ENCODE results near the gene PACS1.

Gene PACS1

DNA sequence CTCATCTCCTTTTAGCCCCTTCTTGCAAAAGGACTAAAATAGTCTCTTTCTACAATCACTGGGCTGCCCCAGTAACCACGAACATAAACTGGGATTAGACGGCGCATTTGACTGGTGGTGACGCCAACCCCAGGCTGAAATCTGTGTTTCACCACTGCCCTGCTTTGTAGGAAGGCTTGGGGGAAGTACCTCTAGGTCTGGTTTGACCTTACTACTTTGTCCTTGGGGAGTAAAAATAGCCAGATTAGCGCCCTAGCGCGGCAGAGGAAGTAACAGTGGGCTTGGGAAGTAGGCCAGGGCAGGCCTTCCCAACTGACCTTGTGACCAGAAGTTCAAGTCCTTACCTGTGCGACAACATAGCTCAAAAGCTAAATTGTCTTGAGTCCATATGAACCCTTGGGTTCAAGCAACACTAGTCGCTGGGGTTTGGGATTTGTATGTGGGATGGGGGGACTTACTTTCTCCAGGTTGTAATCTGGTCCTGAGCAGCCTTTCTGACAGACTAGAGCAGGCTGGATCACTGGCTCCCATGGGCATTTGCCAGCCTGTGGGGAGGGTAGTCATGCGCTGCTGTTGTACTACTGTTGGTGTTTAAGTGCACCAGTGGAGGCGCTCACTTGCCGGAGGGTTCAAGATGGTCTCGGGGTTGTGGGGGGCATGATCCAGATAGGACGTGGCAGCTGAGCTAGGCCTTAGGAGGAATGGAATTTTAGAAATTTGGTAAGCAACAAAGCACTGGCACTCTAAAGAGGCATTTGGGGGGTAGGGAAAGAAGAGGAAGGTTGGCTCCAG lies 953 bp upstream of the PACS1 start:
- peaks cover 54% of the 10 kb centered on the region for H3K79me2 ChIP-seq (ENCODE audit: control insufficient read depth, low read length)
- H4K20me1 ChIP-seq (ENCODE audit: control insufficient read depth, insufficient read depth, low read depth, low read length): 0 out of 2 replicates have a peak, but pooled peaks cover 5% of the 10 kb centered on the region
- peaks cover 60% of the 10 kb centered on the region for H3K4me1 ChIP-seq (ENCODE audit: control insufficient read depth, low read length)

DNA sequence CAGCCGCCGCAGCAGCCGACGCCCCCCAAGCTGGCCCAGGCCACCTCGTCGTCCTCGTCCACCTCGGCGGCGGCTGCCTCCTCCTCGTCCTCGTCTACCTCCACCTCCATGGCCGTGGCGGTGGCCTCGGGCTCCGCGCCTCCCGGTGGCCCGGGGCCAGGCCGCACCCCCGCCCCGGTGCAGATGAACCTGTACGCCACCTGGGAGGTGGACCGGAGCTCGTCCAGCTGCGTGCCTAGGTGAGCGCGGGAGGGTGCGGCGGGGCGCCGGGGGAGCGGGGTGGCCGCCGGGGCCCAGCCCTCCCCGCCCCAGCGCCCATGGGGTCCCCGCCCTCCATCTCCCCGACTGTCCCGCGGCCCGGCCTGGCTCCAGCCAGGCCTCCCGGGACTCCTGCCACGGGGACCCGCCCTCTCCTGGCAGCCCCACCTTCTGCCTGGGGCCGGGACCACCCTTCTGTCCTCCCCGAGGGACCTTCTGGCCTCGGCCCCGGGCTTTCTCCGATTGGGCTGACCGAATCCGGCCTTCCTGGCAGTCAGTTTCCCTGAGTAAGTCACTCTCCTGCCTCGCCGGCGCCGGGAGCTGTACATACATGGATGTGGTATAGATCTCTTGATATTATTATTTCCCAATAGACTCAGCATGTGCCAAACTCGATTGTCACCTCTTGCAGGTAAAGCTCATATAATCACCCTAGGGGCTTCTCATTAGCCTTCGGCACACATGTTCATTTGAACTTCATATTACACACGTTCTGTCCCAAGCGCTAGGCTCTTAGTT lies 720 bp downstream of the PACS1 start:
- peak overlapping the region; percentile 45 for H3K27ac ChIP-seq (ENCODE audit: low read depth, low read length)
- H3K9me3 ChIP-seq (ENCODE audit: control insufficient read depth, insufficient read depth, low read length): no peaks in the 10 kb centered on the region
- H3K4me1 ChIP-seq (ENCODE audit: control insufficient read depth, low read length): peaks cover 65% of the 10 kb centered on the region
- H3K27me3 ChIP-seq (ENCODE audit: control insufficient read depth, low read length): no peaks in the 10 kb centered on the region
- H3K4me3 ChIP-seq (ENCODE audit: low read length): peak overlapping the region; percentile 80
- H3K79me2 ChIP-seq (ENCODE audit: control insufficient read depth, low read length): peaks cover 61% of the 10 kb centered on the region
- H3K4me2 ChIP-seq (ENCODE audit: low read length): peak overlapping the region; percentile 91
- no peaks in the 10 kb centered on the region for H3K9me2 ChIP-seq (replicated peaks; ENCODE audit: control insufficient read depth, low read length)
- H3F3A ChIP-seq (ENCODE audit: control insufficient read depth, insufficient read depth): peaks cover 44% of the 10 kb centered on the region
- TF ChIP-seq, protein P1, sequence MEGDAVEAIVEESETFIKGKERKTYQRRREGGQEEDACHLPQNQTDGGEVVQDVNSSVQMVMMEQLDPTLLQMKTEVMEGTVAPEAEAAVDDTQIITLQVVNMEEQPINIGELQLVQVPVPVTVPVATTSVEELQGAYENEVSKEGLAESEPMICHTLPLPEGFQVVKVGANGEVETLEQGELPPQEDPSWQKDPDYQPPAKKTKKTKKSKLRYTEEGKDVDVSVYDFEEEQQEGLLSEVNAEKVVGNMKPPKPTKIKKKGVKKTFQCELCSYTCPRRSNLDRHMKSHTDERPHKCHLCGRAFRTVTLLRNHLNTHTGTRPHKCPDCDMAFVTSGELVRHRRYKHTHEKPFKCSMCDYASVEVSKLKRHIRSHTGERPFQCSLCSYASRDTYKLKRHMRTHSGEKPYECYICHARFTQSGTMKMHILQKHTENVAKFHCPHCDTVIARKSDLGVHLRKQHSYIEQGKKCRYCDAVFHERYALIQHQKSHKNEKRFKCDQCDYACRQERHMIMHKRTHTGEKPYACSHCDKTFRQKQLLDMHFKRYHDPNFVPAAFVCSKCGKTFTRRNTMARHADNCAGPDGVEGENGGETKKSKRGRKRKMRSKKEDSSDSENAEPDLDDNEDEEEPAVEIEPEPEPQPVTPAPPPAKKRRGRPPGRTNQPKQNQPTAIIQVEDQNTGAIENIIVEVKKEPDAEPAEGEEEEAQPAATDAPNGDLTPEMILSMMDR (IDR thresholded peaks at IDR 0.05; ENCODE audit: low read depth, low read length, poor library complexity, severe bottlenecking): no peak
- TF ChIP-seq EZH2phosphoT487 (IDR thresholded peaks at IDR 0.05; ENCODE audit: borderline replicate concordance, low read length): no peak
- 0 out of 2 replicates have a peak, but pooled peaks cover 5% of the 10 kb centered on the region for H4K20me1 ChIP-seq (ENCODE audit: control insufficient read depth, insufficient read depth, low read depth, low read length)
- peaks cover 77% of the 10 kb centered on the region for H3K36me3 ChIP-seq (ENCODE audit: control insufficient read depth, low read length)

More for the DNA sequence above, 953 bp upstream of the PACS1 start:
- Histone ChIP-seq H3K9me3 (ENCODE audit: control insufficient read depth, insufficient read depth, low read length) (no peaks in the 10 kb centered on the region), H3K27me3 (ENCODE audit: control insufficient read depth, low read length) (no peaks in the 10 kb centered on the region), H3K4me2 (ENCODE audit: low read length) (peak overlapping the region; percentile 70), H3K36me3 (ENCODE audit: control insufficient read depth, low read length) (peaks cover 82% of the 10 kb centered on the region), H3F3A (ENCODE audit: control insufficient read depth, insufficient read depth) (peaks cover 56% of the 10 kb centered on the region), H3K27ac (ENCODE audit: low read depth, low read length) (peak overlapping the region; percentile 76), H3K4me3 (ENCODE audit: low read length) (peak overlapping the region; percentile 75), H3K9me2 (replicated peaks; ENCODE audit: control insufficient read depth, low read length) (no peaks in the 10 kb centered on the region)
- TF ChIP-seq, protein P1 (IDR thresholded peaks at IDR 0.05; ENCODE audit: low read depth, low read length, poor library complexity, severe bottlenecking): peak; percentile 62
- no peak for TF ChIP-seq EZH2phosphoT487 (IDR thresholded peaks at IDR 0.05; ENCODE audit: borderline replicate concordance, low read length)

DNA sequence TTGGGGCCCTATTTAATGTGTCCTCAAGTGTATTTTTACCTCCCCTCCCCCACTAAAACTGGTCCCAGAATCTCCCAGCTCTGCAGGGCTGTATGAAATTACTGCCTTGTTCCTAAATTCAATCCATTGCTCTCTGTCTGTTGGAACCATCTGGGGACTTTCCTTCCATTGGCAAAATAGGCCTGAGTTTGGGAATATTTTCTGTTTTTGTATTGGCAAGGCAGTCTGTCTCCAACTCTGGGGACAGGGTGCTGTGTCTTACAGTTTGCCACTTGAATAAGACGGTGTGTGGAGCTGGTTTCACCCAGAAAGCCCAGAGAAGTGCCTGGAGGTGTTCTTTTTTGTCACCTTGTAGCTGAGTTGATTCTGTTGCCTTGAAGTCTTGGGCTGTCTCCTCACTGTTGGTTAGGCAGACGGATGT lies 1.3 kb downstream of the PACS1 start:
- H3K4me3 ChIP-seq (ENCODE audit: low read length): peak overlapping the region; percentile 80
- no peaks in the 10 kb centered on the region for H3K9me2 ChIP-seq (replicated peaks; ENCODE audit: control insufficient read depth, low read length)
- no peaks in the 10 kb centered on the region for H3K9me3 ChIP-seq (ENCODE audit: control insufficient read depth, insufficient read depth, low read length)
- peaks cover 73% of the 10 kb centered on the region for H3K36me3 ChIP-seq (ENCODE audit: control insufficient read depth, low read length)
- H3K27ac ChIP-seq (ENCODE audit: low read depth, low read length): peak overlapping the region; percentile 45
- H3K4me1 ChIP-seq (ENCODE audit: control insufficient read depth, low read length): peaks cover 65% of the 10 kb centered on the region
- peak overlapping the region; percentile 91 for H3K4me2 ChIP-seq (ENCODE audit: low read length)
- peaks cover 40% of the 10 kb centered on the region for H3F3A ChIP-seq (ENCODE audit: control insufficient read depth, insufficient read depth)
- H4K20me1 ChIP-seq (ENCODE audit: control insufficient read depth, insufficient read depth, low read depth, low read length): 0 out of 2 replicates have a peak, but pooled peaks cover 5% of the 10 kb centered on the region
- peaks cover 67% of the 10 kb centered on the region for H3K79me2 ChIP-seq (ENCODE audit: control insufficient read depth, low read length)
- no peak for TF ChIP-seq EZH2phosphoT487 (IDR thresholded peaks at IDR 0.05; ENCODE audit: borderline replicate concordance, low read length)
- TF ChIP-seq, protein P1 (IDR thresholded peaks at IDR 0.05; ENCODE audit: low read depth, low read length, poor library complexity, severe bottlenecking): no peak
- H3K27me3 ChIP-seq (ENCODE audit: control insufficient read depth, low read length): no peaks in the 10 kb centered on the region
